RWPE2 (cell line): ENCODE results near the gene ACKR3.

Experiments
- ATAC-seq: fragments of 200-7000 bp; cut with Tn5 transposase; 3 replicates; pipeline ENCODE4 v1.9.1; 2021; ENCODE audit warnings: low read depth
- DNase-seq: peaks from one replicate; pipeline ENCODE4 v3.0.0-alpha.2; 2020; ENCODE audit warnings: low spot score
- H3K27ac ChIP-seq: fragments of 450-650 bp; 2 replicates; pipeline ENCODE4 v1.5.1; 2017; ENCODE audit warnings: mild to moderate bottlenecking; ENCODE audit not compliant: poor library complexity, severe bottlenecking
- H3K27me3 ChIP-seq: fragments of 250-450 bp; sonication (Bioruptor Pico); 2 replicates; pipeline ENCODE4 v1.5.1; 2021; ENCODE audit warnings: mild to moderate bottlenecking, moderate library complexity; ENCODE audit not compliant: insufficient read depth, poor library complexity, severe bottlenecking
- H3K36me3 ChIP-seq: fragments of 250-450 bp; sonication (Bioruptor Pico); 2 replicates; pipeline ENCODE4 v1.5.1; 2020; ENCODE audit warnings: low read depth, mild to moderate bottlenecking, moderate library complexity
- H3K4me1 ChIP-seq: fragments of 250-450 bp; sonication (Bioruptor Pico); 2 replicates; pipeline ENCODE4 v1.5.1; 2021; ENCODE audit warnings: mild to moderate bottlenecking, moderate library complexity; ENCODE audit not compliant: insufficient read depth, poor library complexity, severe bottlenecking
- H3K4me3 ChIP-seq: fragments of 250-450 bp; sonication (Bioruptor Pico); 2 replicates; pipeline ENCODE4 v1.5.1; 2021; ENCODE audit warnings: mild to moderate bottlenecking, moderate library complexity; ENCODE audit not compliant: severe bottlenecking
- H3K9me3 ChIP-seq: fragments of 250-450 bp; sonication (Bioruptor Pico); 2 replicates; pipeline ENCODE4 v1.5.1; 2021; ENCODE audit warnings: mild to moderate bottlenecking, moderate library complexity; ENCODE audit not compliant: severe bottlenecking
- CTCF ChIP-seq: fragments of 450-650 bp; IDR thresholded peaks from one replicate; pipeline ENCODE4 v1.5.1; 2017; ENCODE audit warnings: mild to moderate bottlenecking, moderate library complexity; ENCODE audit not compliant: poor library complexity, severe bottlenecking

The ACKR3 gene

DNA sequence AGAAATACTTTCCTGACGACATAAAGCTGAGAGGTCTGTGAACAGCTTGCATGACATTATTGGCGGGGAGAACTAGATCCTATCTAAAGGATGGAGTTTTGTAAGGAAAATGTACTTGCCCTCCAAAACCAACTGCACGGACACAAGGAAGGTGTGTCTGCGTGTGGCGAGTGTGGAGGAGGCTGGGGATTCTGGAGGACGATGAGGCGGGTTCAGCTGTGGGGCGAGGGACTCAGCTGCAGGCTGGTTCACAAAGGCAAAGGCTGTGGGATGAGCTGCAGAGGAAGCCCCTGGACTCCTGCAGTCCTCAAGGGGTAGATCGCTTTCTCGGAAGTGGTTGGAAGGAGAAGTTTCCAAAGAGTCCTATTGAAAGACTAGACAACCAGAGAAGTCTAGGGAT is 48.2 kb downstream of the ACKR3 start:
- Histone ChIP-seq H3K27me3 (no peaks in the 10 kb centered on the region), H3K27ac (no peak overlapping the region), H3K4me1 (no peaks in the 10 kb centered on the region), H3K4me3 (no peak overlapping the region), H3K9me3 (no peaks in the 10 kb centered on the region), H3K36me3 (no peaks in the 10 kb centered on the region)
- TF ChIP-seq CTCF, result no peak
- DNase-seq (no peak), ATAC-seq (no peak)

DNA sequence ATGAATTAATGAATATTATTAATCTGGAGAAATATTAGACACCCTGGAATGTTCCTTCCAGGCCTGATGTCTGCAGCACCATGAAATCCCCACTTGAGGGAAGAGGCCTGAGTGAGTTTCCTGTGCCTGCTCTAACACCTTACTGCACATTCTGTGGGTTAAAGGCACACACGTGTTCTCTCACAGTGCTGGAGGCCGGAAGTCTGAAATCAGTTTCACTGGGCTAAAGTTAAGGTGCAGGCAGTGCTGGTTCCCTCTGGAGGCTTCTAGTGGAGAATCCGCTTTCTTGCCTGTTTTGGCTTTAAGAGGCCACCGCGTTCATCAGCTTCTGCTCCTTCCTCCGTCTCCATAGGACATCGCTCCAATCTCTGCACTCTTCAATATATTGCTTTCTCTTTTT is 48.7 kb downstream of the ACKR3 start:
- Histone ChIP-seq H3K9me3 (no peaks in the 10 kb centered on the region), H3K4me1 (no peaks in the 10 kb centered on the region), H3K36me3 (no peaks in the 10 kb centered on the region), H3K27me3 (no peaks in the 10 kb centered on the region), H3K27ac (no peak overlapping the region), H3K4me3 (no peak overlapping the region)
- ATAC-seq, result no peak
- no peak for TF ChIP-seq CTCF
- DNase-seq, result no peak

- DNase-seq (no peak), ATAC-seq (no peak)
- H3K9me3 ChIP-seq, result no peaks in the 10 kb centered on the region
- no peaks in the 10 kb centered on the region for H3K4me1 ChIP-seq
- no peaks in the 10 kb centered on the region for H3K27me3 ChIP-seq
- H3K36me3 ChIP-seq, result no peaks in the 10 kb centered on the region
- no peak overlapping the region for H3K27ac ChIP-seq
- TF ChIP-seq CTCF, result no peak
- H3K4me3 ChIP-seq, result no peak overlapping the region
These were observed 50.4 kb downstream of the ACKR3 start for GRCh38 chr2:236619910-236620612.

DNA sequence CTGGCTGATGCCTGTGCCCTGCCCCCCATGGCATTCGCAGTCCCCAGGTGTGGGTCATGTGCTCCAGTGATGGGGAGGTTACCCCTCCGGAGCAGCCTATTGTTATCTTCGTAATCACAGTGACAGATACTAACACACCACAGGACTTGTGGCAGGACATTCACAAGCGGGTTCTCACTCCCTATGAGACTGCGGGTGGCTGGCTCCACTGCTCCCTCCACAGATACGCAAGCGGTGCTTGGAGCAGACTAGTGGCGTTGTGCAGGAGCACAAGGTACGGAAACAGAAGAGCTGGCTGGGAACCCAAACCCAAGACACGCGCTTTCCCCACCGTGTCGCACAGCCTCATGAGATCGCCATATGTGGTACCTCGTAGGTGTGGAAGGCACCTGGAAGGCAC is 52.2 kb downstream of the ACKR3 start:
- ATAC-seq, result no peak
- H3K27me3 ChIP-seq, result no peaks in the 10 kb centered on the region
- H3K27ac ChIP-seq, result no peak overlapping the region

More for the DNA sequence above, 52.2 kb downstream of the ACKR3 start:
- Histone ChIP-seq H3K36me3 (no peaks in the 10 kb centered on the region), H3K9me3 (no peaks in the 10 kb centered on the region), H3K4me3 (no peak overlapping the region), H3K4me1 (no peaks in the 10 kb centered on the region)
- no peak for DNase-seq
- TF ChIP-seq CTCF, result no peak
